HCT116 (cell line): ENCODE results near the gene PAFAH1B1. TPM values are rescaled to one million over a fixed set of nuclear protein-coding genes. Genes with fewer than 3 reads are reported as not detected.

Experiments
- ATAC-seq: fragments of 200-7000 bp; cut with Tn5 transposase; 2 replicates; pipeline ENCODE4 v1.9.1; 2020; ENCODE audit warnings: mild to moderate bottlenecking, moderate library complexity
- BruUV-seq: library from RNA; stranded (reverse); fragments of 400-500 nt; replicated peaks from 2 replicates; lab custom pipeline; 2021; lab: Mats Ljungman, UMichigan
- CTCF ChIA-PET: fragments of 300-600 bp; sonication (Branson Sonifier 250); formaldehyde crosslinking; loops from one replicate; lab custom pipeline; 2021; ENCODE audit warnings: antibody characterized with exemption; lab: Charles Lee
- POLR2A ChIA-PET: fragments of 300-600, 350-600 bp; sonication (Branson Sonifier 250); formaldehyde crosslinking; loops from one replicate; lab custom pipeline; 2021; ENCODE audit warnings: antibody characterized with exemption; lab: Charles Lee
- RAD21 ChIA-PET, 2 experiments: fragments of 300-600 bp; sonication (Branson Sonifier 250); formaldehyde crosslinking; loops; one replicate each; lab custom pipeline; 2023; ENCODE audit warnings: low total read pairs in 2 of 2; ENCODE audit not compliant: uncharacterized antibody in 2 of 2, unreplicated experiment in 2 of 2, low non-redundant PET in 1 of 2; lab: Charles Lee
- DNase-seq: peaks from one replicate; pipeline ENCODE4 v3.0.0-alpha.2; 2010; ENCODE audit warnings: low read depth, low spot score
- H2AFZ ChIP-seq: fragments of 200-600 bp; shearing (Covaris generic), sonication (generic); 2 replicates; pipeline ENCODE4 v1.6.1; 2017; ENCODE audit warnings: low read depth, mixed run types, mixed read lengths, antibody characterized with exemption, low read length; ENCODE audit not compliant: poor library complexity, severe bottlenecking
- H3K27ac ChIP-seq: 2 replicates; pipeline ENCODE4 v1.5.1; 2012; ENCODE audit warnings: low read depth, low read length
- H3K27me3 ChIP-seq: fragments of 200-600 bp; sonication (generic); 2 replicates; pipeline ENCODE4 v1.6.1; 2016; ENCODE audit warnings: mixed run types, low read length, mixed read lengths; ENCODE audit not compliant: insufficient read depth
- H3K36me3 ChIP-seq, 2 experiments: fragments of 200-500 bp in 1 of 2; fragments of 200-600 bp in 1 of 2; sonication (Bioruptor generic) in 1 of 2; sonication (generic) in 1 of 2; 2 replicates each; pipeline versions ENCODE4 v1.5.1 to v1.6.1; 2014 to 2016; ENCODE audit warnings: low read length in 2 of 2, inconsistent platforms in 1 of 2, mixed read lengths in 1 of 2, mixed run types in 1 of 2; ENCODE audit not compliant: insufficient read depth in 2 of 2, control insufficient read depth in 1 of 2
- H3K4me1 ChIP-seq, 2 experiments: fragments of 200-600 bp in 1 of 2; sonication (generic) in 1 of 2; 2 replicates each; pipeline versions ENCODE4 v1.5.1 to v1.6.1; 2012 to 2017; ENCODE audit warnings: low read length in 2 of 2, inconsistent platforms in 1 of 2, mild to moderate bottlenecking in 1 of 2, mixed read lengths in 1 of 2, mixed run types in 1 of 2, moderate library complexity in 1 of 2; ENCODE audit not compliant: insufficient read depth in 2 of 2, control insufficient read depth in 1 of 2
- H3K4me2 ChIP-seq: fragments of 200-600 bp; sonication (generic); 2 replicates; pipeline ENCODE4 v1.6.1; 2017; ENCODE audit warnings: mixed run types, low read length, mixed read lengths
- H3K4me3 ChIP-seq, 2 experiments: fragments of 200-600 bp in 1 of 2; sonication (generic) in 1 of 2; replicated peaks in 1 of 2; 2 replicates each; pipeline ENCODE4 v1.5.1; 2011 to 2016; ENCODE audit warnings: low read length in 2 of 2, control low read depth in 1 of 2, low read depth in 1 of 2, mild to moderate bottlenecking in 1 of 2, mixed read lengths in 1 of 2, mixed run types in 1 of 2
- H3K79me2 ChIP-seq: fragments of 200-600 bp; sonication (generic); 2 replicates; pipeline ENCODE4 v1.6.1; 2017; ENCODE audit warnings: mild to moderate bottlenecking, mixed run types, low read length, moderate library complexity, mixed read lengths; ENCODE audit not compliant: insufficient read depth
- H3K9ac ChIP-seq: fragments of 200-600 bp; sonication (generic); 2 replicates; pipeline ENCODE4 v1.6.1; 2016; ENCODE audit warnings: low read length, mixed read lengths
- H3K9me2 ChIP-seq: fragments of 200-600 bp; sonication (generic), shearing (Covaris generic); 2 replicates; pipeline ENCODE4 v1.6.1; 2017; ENCODE audit warnings: mixed run types, mild to moderate bottlenecking, moderate library complexity; ENCODE audit not compliant: insufficient read depth
- H3K9me3 ChIP-seq, 2 experiments: fragments of 200-500 bp in 1 of 2; fragments of 200-600 bp in 1 of 2; sonication (Bioruptor generic) in 1 of 2; sonication (generic) in 1 of 2; 2 replicates each; pipeline ENCODE4 v1.6.1; 2014 to 2017; ENCODE audit warnings: low read length in 2 of 2, mixed read lengths in 2 of 2, inconsistent platforms in 1 of 2, low read depth in 1 of 2, mild to moderate bottlenecking in 1 of 2, mixed run types in 1 of 2, moderate library complexity in 1 of 2; ENCODE audit not compliant: control insufficient read depth in 1 of 2, insufficient read depth in 1 of 2
- H4K20me1 ChIP-seq: fragments of 200-600 bp; sonication (generic), shearing (Covaris generic); 2 replicates; pipeline ENCODE4 v1.6.1; 2017; ENCODE audit warnings: mixed run types, mild to moderate bottlenecking, moderate library complexity; ENCODE audit not compliant: insufficient read depth
- ATF3 ChIP-seq: IDR thresholded peaks from 2 replicates; pipeline ENCODE4 v1.6.1; 2012
- CEBPB ChIP-seq: IDR thresholded peaks from 2 replicates; pipeline ENCODE4 v1.6.1; 2012; ENCODE audit warnings: low read depth
- CTCF ChIP-seq, 3 experiments: fragments of 200-600 bp in 1 of 3; sonication (generic) in 1 of 3; IDR thresholded peaks in 2 of 3; conservative IDR thresholded peaks in 1 of 3; 2 replicates each; pipeline ENCODE4 v1.5.1; 2012 to 2017; ENCODE audit warnings: low read depth in 2 of 3, low read length in 2 of 3, antibody characterized with exemption in 1 of 3, borderline replicate concordance in 1 of 3, control low read depth in 1 of 3, mild to moderate bottlenecking in 1 of 3, mixed read lengths in 1 of 3, mixed run types in 1 of 3, moderate library complexity in 1 of 3; ENCODE audit not compliant: insufficient read depth in 1 of 3
- ELF1 ChIP-seq: IDR thresholded peaks from 2 replicates; pipeline ENCODE4 v1.6.1; 2012; ENCODE audit warnings: low read depth, borderline replicate concordance
- EZH2phosphoT487 ChIP-seq: fragments of 200-600 bp; IDR thresholded peaks from 2 replicates; pipeline ENCODE4 v1.6.1; 2018; ENCODE audit warnings: antibody characterized with exemption, borderline replicate concordance
- FOSL1 ChIP-seq: IDR thresholded peaks from 2 replicates; pipeline ENCODE4 v1.6.1; 2012; ENCODE audit warnings: low read depth
- JUND ChIP-seq: IDR thresholded peaks from 2 replicates; pipeline ENCODE4 v1.6.1; 2012
- MAX ChIP-seq: IDR thresholded peaks from 2 replicates; pipeline ENCODE4 v1.6.1; 2012
- POLR2A ChIP-seq: IDR thresholded peaks from 2 replicates; pipeline ENCODE4 v1.7.0; 2011; ENCODE audit warnings: borderline replicate concordance; ENCODE audit not compliant: insufficient read depth, insufficient read length; ENCODE audit errors: extremely low read depth
- POLR2AphosphoS5 ChIP-seq: IDR thresholded peaks from 2 replicates; pipeline ENCODE4 v1.6.1; 2011; ENCODE audit warnings: mild to moderate bottlenecking, low read depth, low read length, moderate library complexity
- RAD21 ChIP-seq: IDR thresholded peaks from 2 replicates; pipeline ENCODE4 v1.6.1; 2012; ENCODE audit warnings: low read depth, mild to moderate bottlenecking
- SIN3A ChIP-seq: IDR thresholded peaks from 2 replicates; pipeline ENCODE4 v1.6.1; 2012; ENCODE audit warnings: low read depth
- SP1 ChIP-seq: IDR thresholded peaks from 2 replicates; pipeline ENCODE4 v1.6.1; 2012; ENCODE audit warnings: low read depth
- SRF ChIP-seq: IDR thresholded peaks from 2 replicates; pipeline ENCODE4 v1.6.1; 2012; ENCODE audit warnings: low read depth
- TCF7L2 ChIP-seq: IDR thresholded peaks from 2 replicates; pipeline ENCODE4 v1.7.0; 2011; ENCODE audit warnings: borderline replicate concordance, inconsistent platforms; ENCODE audit not compliant: insufficient read depth, insufficient read length; ENCODE audit errors: extremely low read depth
- YY1 ChIP-seq: IDR thresholded peaks from 2 replicates; pipeline ENCODE4 v1.6.1; 2011; ENCODE audit warnings: low read length, low read depth, moderate library complexity, mild to moderate bottlenecking; ENCODE audit not compliant: insufficient replicate concordance; ENCODE audit errors: extremely low read depth
- ZBTB33 ChIP-seq: IDR thresholded peaks from 2 replicates; pipeline ENCODE4 v1.6.1; 2011; ENCODE audit warnings: mild to moderate bottlenecking, low read length, moderate library complexity; ENCODE audit not compliant: insufficient replicate concordance; ENCODE audit errors: extremely low read depth
- ZFX ChIP-seq: fragments of 450-650 bp; IDR thresholded peaks from 2 replicates; pipeline ENCODE4 v1.6.1; 2017
- ZNF274 ChIP-seq: fragments of 200-500 bp; sonication (Bioruptor generic); IDR thresholded peaks from 2 replicates; pipeline ENCODE4 v1.6.1; 2014; ENCODE audit warnings: mild to moderate bottlenecking, low read depth, low read length, inconsistent platforms
- intact Hi-C: fragments of 100-400 bp; cut with micrococcal nuclease; formaldehyde crosslinking; loops from 2 replicates; pipeline ENCODE4 v1.10.0; 2022
- total RNA-seq: library from RNA; stranded (reverse); gene quantifications from one replicate; pipeline ENCODE4 v1.2.1, GENCODE V29; 2021; ENCODE audit not compliant: unreplicated experiment

PAFAH1B1 gene
- total RNA-seq, 1 experiment from 2014 or later: 113 TPM

GRCh38 chr17:2701161-2701995, 107.9 kb downstream of the PAFAH1B1 start:
- CTCF ChIA-PET: no interaction called here
- DNase-seq: no peak
- TF ChIP-seq SRF (no peak), ATF3 (no peak), CEBPB (no peak), POLR2A (no peak), FOSL1 (no peak), MAX (no peak), SP1 (no peak), POLR2AphosphoS5 (no peak), ELF1 (no peak), ZBTB33 (no peak), TCF7L2 (no peak), EZH2phosphoT487 (no peak), CTCF (IDR thresholded peaks at IDR 0.05 in 2 of 3, conservative IDR thresholded peaks at IDR 0.05 in 1 of 3; ENCODE audit: borderline replicate concordance in 1 of 3, insufficient read depth in 1 of 3, low read depth in 2 of 3, low read length in 2 of 3) (no peak), SIN3A (no peak), YY1 (no peak), JUND (no peak), ZFX (no peak), ZNF274 (no peak), RAD21 (no peak)
- TF ChIP-seq, all 23 proteins: peak for 0
- H3K9me3 ChIP-seq: no peaks in the 10 kb centered on the region
- no peaks in the 10 kb centered on the region for H3K27me3 ChIP-seq
- peaks cover 35% of the 10 kb centered on the region for H3K79me2 ChIP-seq
- no peak for ATAC-seq
- no peak overlapping the region for H3K4me3 ChIP-seq
- no peak overlapping the region for H3K4me2 ChIP-seq
- H2AFZ ChIP-seq: no peak overlapping the region
- RAD21 ChIA-PET: no interaction called here
- TSS peak; percentile 5 for BruUV-seq
- H3K27ac ChIP-seq: no peak overlapping the region
- H3K9ac ChIP-seq: no peak overlapping the region
- H4K20me1 ChIP-seq: peaks cover 5% of the 10 kb centered on the region; the same call in 1 of the 2 replicates
- H3K9me2 ChIP-seq: no peaks in the 10 kb centered on the region
- intact Hi-C loops: no loop called here
- no peaks in the 10 kb centered on the region for H3K4me1 ChIP-seq
- H3K36me3 ChIP-seq: peaks cover 24 to 48% of the 10 kb centered on the region in 2 experiments
- POLR2A ChIA-PET: no interaction called here
